SU-DHL-6 (cell line): ENCODE results near the gene C1orf210.

Experiments used
- CTCF ChIP-seq: fragments of 200-600 bp; sonication (generic); IDR thresholded peaks from one replicate; pipeline ENCODE4 v1.5.1; 2017; ENCODE audit warnings: antibody characterized with exemption, mild to moderate bottlenecking, low read length, moderate library complexity; ENCODE audit not compliant: insufficient read depth, poor library complexity, severe bottlenecking
- EZH2phosphoT487 ChIP-seq: fragments of 200-600 bp; sonication (generic), shearing (Covaris generic); conservative IDR thresholded peaks from 2 replicates; pipeline ENCODE4 v1.6.1; 2018; ENCODE audit warnings: mild to moderate bottlenecking, antibody characterized with exemption, low read length, moderate library complexity, mixed read lengths

GRCh38 chr1:43277116-43277876 lies 8.1 kb downstream of the C1orf210 start:
- TF ChIP-seq CTCF, result no peak
- no peak for TF ChIP-seq EZH2phosphoT487
